A673 (cell line): ENCODE results near the gene ASAP2.

ENCODE experiments used
- EZH2 ChIP-seq: fragments of 200-600 bp; sonication (generic); IDR thresholded peaks from 2 replicates; pipeline ENCODE4 v1.6.1; 2017; ENCODE audit warnings: borderline replicate concordance, low read depth, mild to moderate bottlenecking, mixed read lengths, antibody characterized with exemption, low read length; ENCODE audit not compliant: poor library complexity, severe bottlenecking
- TF ChIP-seq, protein P1 (sequence below): fragments of 300-800, 200-600 bp; sonication (generic); conservative IDR thresholded peaks from 2 replicates; pipeline ENCODE4 v1.5.1; 2017; ENCODE audit warnings: low read depth, mild to moderate bottlenecking, antibody characterized with exemption, low read length, moderate library complexity, mixed read lengths

DNA sequence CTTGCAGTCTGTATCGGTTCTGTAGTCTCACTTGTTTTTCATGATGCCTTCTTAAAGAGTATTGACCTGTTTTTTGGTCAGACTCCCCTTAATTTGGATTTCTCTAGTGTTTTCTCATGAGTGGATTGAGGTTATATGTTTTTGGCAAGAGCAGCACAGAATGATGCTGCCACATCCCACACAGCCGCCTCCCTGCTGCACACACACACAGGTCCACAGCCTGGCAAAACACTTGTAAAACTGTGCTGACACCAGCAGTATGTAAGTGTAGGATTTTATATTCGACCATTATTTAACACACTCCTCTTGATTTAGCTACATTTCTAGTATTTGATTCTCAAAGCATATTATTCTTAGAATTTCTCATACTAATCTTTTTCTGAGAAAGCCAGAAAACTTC is 148.7 kb downstream of the ASAP2 start:
- TF ChIP-seq, protein P1, sequence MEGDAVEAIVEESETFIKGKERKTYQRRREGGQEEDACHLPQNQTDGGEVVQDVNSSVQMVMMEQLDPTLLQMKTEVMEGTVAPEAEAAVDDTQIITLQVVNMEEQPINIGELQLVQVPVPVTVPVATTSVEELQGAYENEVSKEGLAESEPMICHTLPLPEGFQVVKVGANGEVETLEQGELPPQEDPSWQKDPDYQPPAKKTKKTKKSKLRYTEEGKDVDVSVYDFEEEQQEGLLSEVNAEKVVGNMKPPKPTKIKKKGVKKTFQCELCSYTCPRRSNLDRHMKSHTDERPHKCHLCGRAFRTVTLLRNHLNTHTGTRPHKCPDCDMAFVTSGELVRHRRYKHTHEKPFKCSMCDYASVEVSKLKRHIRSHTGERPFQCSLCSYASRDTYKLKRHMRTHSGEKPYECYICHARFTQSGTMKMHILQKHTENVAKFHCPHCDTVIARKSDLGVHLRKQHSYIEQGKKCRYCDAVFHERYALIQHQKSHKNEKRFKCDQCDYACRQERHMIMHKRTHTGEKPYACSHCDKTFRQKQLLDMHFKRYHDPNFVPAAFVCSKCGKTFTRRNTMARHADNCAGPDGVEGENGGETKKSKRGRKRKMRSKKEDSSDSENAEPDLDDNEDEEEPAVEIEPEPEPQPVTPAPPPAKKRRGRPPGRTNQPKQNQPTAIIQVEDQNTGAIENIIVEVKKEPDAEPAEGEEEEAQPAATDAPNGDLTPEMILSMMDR: no peak
- TF ChIP-seq EZH2: no peak
